ENCODE measurements around the gene EHMT1.

The EHMT1 gene

DNA sequence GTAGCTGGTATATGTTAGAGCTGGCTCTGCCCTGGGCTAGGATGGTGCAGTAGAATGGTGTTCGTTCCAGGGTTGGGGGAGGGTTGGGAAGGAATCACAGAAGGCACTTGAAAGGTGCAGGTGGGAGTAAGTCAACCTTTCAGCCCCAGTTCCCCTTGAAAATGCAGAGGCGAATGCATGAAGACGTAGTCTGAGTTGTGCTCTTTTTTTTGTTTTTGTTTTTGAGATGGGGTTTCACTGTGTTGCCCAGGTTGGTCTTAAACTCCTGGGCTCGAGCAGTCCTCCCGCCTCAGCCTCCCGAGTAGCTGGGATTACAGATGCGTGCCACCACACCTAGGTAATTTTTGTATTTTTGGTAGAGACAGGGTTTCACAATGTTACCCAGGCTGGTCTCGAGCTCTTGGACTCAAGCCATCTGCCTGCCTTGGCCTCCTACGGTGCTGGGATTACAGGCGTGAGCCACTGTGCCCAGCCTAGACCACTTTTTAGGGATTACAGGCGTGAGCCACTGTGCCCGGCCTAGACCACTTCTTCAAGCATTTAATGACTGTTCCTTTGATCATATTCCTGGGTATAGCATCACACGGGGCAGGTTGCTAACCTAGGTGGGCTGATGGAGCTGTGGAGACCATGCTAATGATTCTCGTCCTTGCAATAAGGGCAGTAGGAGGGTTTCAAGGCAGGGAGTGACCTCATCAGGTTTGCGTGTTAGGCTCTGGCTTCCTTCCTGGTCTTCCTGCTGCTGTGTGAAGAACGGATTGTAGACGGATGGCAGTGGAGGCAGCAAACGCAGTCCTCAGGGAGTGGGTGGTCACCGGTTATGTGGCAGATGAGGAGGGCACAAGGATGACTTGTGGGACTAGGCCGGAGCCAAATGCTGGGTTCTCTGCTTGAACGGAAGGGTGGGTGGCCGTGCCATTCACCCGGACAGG lies 13.7 kb downstream of the EHMT1 start:
- Histone ChIP-seq H3K79me2 (ENCODE audit: insufficient read depth, low read length) (peaks cover 91% of the 10 kb centered on the region), H3K36me3 (ENCODE audit: insufficient read depth, low read length) (no peaks in the 10 kb centered on the region), H2AFZ (ENCODE audit: low read length) (no peak overlapping the region), H3K9me3 (ENCODE audit: insufficient read depth, low read depth, low read length) (no peaks in the 10 kb centered on the region), H3K4me1 (ENCODE audit: insufficient read depth, low read length, poor library complexity, severe bottlenecking) (peaks cover 34% of the 10 kb centered on the region), H3F3A (ENCODE audit: low read depth) (peaks cover 7% of the 10 kb centered on the region; the same call in 1 of the 2 replicates), H3K9me2 (replicated peaks; ENCODE audit: low read depth, low read length) (no peaks in the 10 kb centered on the region), H4K20me1 (ENCODE audit: insufficient read depth, low read length, poor library complexity, severe bottlenecking) (peaks cover 59% of the 10 kb centered on the region), H3K4me3 (ENCODE audit: low read length, poor library complexity, severe bottlenecking) (no peak overlapping the region), H3K4me2 (ENCODE audit: low read depth, low read length, poor library complexity, severe bottlenecking) (no peak overlapping the region), H3K9ac (ENCODE audit: low read depth, low read length, poor library complexity, severe bottlenecking) (no peak overlapping the region), H3K27me3 (ENCODE audit: insufficient read depth, low read length, poor library complexity, severe bottlenecking) (no peaks in the 10 kb centered on the region)
- no peak for TF ChIP-seq EZH2phosphoT487 (IDR thresholded peaks at IDR 0.05; ENCODE audit: borderline replicate concordance)
- TF ChIP-seq, protein P1, sequence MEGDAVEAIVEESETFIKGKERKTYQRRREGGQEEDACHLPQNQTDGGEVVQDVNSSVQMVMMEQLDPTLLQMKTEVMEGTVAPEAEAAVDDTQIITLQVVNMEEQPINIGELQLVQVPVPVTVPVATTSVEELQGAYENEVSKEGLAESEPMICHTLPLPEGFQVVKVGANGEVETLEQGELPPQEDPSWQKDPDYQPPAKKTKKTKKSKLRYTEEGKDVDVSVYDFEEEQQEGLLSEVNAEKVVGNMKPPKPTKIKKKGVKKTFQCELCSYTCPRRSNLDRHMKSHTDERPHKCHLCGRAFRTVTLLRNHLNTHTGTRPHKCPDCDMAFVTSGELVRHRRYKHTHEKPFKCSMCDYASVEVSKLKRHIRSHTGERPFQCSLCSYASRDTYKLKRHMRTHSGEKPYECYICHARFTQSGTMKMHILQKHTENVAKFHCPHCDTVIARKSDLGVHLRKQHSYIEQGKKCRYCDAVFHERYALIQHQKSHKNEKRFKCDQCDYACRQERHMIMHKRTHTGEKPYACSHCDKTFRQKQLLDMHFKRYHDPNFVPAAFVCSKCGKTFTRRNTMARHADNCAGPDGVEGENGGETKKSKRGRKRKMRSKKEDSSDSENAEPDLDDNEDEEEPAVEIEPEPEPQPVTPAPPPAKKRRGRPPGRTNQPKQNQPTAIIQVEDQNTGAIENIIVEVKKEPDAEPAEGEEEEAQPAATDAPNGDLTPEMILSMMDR (conservative IDR thresholded peaks at IDR 0.05; ENCODE audit: low read length): no peak

- TF ChIP-seq, protein P1 (conservative IDR thresholded peaks at IDR 0.05; ENCODE audit: low read length): no peak
- TF ChIP-seq EZH2phosphoT487 (IDR thresholded peaks at IDR 0.05; ENCODE audit: borderline replicate concordance): no peak
- Histone ChIP-seq H4K20me1 (ENCODE audit: insufficient read depth, low read length, poor library complexity, severe bottlenecking) (peaks cover 68% of the 10 kb centered on the region), H3K4me2 (ENCODE audit: low read depth, low read length, poor library complexity, severe bottlenecking) (no peak overlapping the region), H3K4me3 (ENCODE audit: low read length, poor library complexity, severe bottlenecking) (no peak overlapping the region), H3K36me3 (ENCODE audit: insufficient read depth, low read length) (no peaks in the 10 kb centered on the region), H3F3A (ENCODE audit: low read depth) (no peaks in the 10 kb centered on the region), H2AFZ (ENCODE audit: low read length) (no peak overlapping the region), H3K79me2 (ENCODE audit: insufficient read depth, low read length) (peaks cover 95% of the 10 kb centered on the region), H3K27me3 (ENCODE audit: insufficient read depth, low read length, poor library complexity, severe bottlenecking) (no peaks in the 10 kb centered on the region), H3K4me1 (ENCODE audit: insufficient read depth, low read length, poor library complexity, severe bottlenecking) (peaks cover 29% of the 10 kb centered on the region), H3K9me2 (replicated peaks; ENCODE audit: low read depth, low read length) (no peaks in the 10 kb centered on the region), H3K9me3 (ENCODE audit: insufficient read depth, low read depth, low read length) (no peaks in the 10 kb centered on the region), H3K9ac (ENCODE audit: low read depth, low read length, poor library complexity, severe bottlenecking) (no peak overlapping the region)
Measured at GRCh38 chr9:137634016-137634415, 15.2 kb downstream of the EHMT1 start.

DNA sequence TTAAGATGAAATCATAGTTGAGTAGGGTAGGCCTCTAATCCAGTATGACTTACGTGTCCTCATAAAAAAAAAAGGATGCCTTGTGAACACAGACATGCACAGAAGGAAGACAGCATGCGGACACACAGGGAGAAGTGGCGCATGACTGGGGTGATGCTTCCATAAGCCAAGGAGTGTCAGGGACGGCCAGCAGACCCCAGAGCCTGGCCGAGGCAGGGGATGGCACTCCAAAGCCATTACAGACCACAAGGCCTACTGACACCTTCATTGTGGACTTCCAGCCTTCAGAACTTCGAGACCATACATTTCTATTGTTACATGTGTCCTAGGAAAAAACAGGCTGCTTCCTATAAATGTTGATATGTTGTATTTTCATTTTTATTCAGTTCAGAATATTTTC lies 19.9 kb downstream of the EHMT1 start:
- Histone ChIP-seq H3K9me3 (ENCODE audit: insufficient read depth, low read depth, low read length) (no peaks in the 10 kb centered on the region), H3K27me3 (ENCODE audit: insufficient read depth, low read length, poor library complexity, severe bottlenecking) (no peaks in the 10 kb centered on the region), H3K4me1 (ENCODE audit: insufficient read depth, low read length, poor library complexity, severe bottlenecking) (peaks cover 10% of the 10 kb centered on the region), H3K79me2 (ENCODE audit: insufficient read depth, low read length) (peaks cover 95% of the 10 kb centered on the region), H3K9me2 (replicated peaks; ENCODE audit: low read depth, low read length) (no peaks in the 10 kb centered on the region), H4K20me1 (ENCODE audit: insufficient read depth, low read length, poor library complexity, severe bottlenecking) (peaks cover 49% of the 10 kb centered on the region), H2AFZ (ENCODE audit: low read length) (no peak overlapping the region), H3K9ac (ENCODE audit: low read depth, low read length, poor library complexity, severe bottlenecking) (no peak overlapping the region), H3K36me3 (ENCODE audit: insufficient read depth, low read length) (peaks cover 7% of the 10 kb centered on the region; the same call in 1 of the 2 replicates), H3K4me2 (ENCODE audit: low read depth, low read length, poor library complexity, severe bottlenecking) (no peak overlapping the region), H3F3A (ENCODE audit: low read depth) (no peaks in the 10 kb centered on the region), H3K4me3 (ENCODE audit: low read length, poor library complexity, severe bottlenecking) (no peak overlapping the region)
- TF ChIP-seq, protein P1 (conservative IDR thresholded peaks at IDR 0.05; ENCODE audit: low read length): no peak
- TF ChIP-seq EZH2phosphoT487 (IDR thresholded peaks at IDR 0.05; ENCODE audit: borderline replicate concordance): no peak

Data from Loucy (cell line).